ENCODE measurements around the gene MAML1. TPM values are rescaled to one million over a fixed set of nuclear protein-coding genes. Genes with fewer than 3 reads are reported as not detected.

MAML1 gene
- total and polyA plus RNA-seq, 2 donors (not counting 1 experiment from before 2014, with no cell fraction given): 6.4 to 7.5 TPM

DNA sequence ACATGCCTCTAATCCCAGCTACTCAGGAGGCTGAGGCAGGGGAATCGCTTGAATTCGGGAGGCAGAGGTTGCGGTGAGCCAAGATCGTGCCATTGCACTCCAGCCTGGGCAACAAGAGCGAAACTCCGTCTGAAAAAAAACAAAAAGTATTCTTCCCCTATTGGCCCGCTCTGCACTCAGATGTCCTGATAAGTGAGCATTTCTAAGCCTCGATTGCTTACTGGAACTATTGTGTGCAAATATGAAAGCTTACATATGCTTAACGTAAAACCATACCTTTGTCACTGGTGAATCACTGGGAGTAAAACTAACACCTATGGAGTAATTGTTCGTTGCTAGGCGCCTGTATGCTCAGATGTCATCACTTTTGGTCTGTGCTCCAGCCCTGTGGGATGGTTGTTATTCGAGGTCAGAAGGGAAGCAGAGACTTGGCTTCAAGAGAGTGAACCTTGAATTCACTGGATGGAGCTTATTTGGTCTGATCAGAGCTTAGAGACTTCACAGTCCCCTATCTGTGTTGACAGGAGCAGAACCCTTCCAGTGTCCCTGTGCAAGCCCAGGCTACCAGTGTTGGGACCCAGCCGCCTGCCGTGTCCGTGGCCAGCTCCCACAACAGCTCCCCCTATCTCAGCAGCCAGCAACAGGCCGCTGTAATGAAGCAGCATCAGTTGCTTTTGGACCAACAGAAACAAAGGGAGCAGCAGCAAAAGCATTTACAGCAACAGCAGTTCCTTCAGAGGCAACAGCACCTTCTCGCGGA, 35.9 kb downstream of the MAML1 start:
- Histone ChIP-seq H3K27ac (ENCODE audit: insufficient read depth, low read length) (no peak overlapping the region), H3K36me3 (ENCODE audit: control insufficient read depth, insufficient read depth, low read length) (peaks cover 19% of the 10 kb centered on the region)

DNA sequence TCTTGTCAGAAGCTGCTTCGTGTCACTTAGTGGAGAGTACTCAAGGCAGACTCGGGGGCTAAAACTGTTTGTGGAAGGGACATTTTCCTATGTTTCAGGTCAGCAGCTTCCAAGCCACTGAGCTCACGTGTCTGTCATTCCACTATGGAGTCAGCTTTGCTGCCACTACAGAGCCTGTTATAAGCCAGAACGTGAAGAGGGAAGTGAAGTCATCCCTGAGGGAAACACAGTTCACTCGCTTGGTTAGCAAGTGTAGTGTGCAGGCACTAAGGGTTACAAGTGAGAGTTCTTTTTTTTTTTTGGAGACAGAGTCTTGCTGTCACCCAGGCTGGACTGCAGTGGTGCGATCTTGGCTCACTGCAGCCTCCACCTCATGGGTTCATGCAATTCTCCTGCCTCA, 36.6 kb downstream of the MAML1 start:
- no peaks in the 10 kb centered on the region for H3K27me3 ChIP-seq (ENCODE audit: control insufficient read depth, insufficient read depth, low read length)
- H3K9ac ChIP-seq (ENCODE audit: insufficient read depth, low read length): no peak overlapping the region
- DNase-seq (ENCODE audit: low read depth in 2 of 2): no peak
- no peak overlapping the region for H3K27ac ChIP-seq (ENCODE audit: insufficient read depth, low read length)
- H3K36me3 ChIP-seq (ENCODE audit: control insufficient read depth, insufficient read depth, low read length): peaks cover 25% of the 10 kb centered on the region
- H2AFZ ChIP-seq (ENCODE audit: low read length): no peak overlapping the region
- TF ChIP-seq EZH2 (IDR thresholded peaks at IDR 0.05; ENCODE audit: low read length, missing control alignments): no peak
- TF ChIP-seq, protein P1, sequence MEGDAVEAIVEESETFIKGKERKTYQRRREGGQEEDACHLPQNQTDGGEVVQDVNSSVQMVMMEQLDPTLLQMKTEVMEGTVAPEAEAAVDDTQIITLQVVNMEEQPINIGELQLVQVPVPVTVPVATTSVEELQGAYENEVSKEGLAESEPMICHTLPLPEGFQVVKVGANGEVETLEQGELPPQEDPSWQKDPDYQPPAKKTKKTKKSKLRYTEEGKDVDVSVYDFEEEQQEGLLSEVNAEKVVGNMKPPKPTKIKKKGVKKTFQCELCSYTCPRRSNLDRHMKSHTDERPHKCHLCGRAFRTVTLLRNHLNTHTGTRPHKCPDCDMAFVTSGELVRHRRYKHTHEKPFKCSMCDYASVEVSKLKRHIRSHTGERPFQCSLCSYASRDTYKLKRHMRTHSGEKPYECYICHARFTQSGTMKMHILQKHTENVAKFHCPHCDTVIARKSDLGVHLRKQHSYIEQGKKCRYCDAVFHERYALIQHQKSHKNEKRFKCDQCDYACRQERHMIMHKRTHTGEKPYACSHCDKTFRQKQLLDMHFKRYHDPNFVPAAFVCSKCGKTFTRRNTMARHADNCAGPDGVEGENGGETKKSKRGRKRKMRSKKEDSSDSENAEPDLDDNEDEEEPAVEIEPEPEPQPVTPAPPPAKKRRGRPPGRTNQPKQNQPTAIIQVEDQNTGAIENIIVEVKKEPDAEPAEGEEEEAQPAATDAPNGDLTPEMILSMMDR (conservative IDR thresholded peaks at IDR 0.05 in 1 of 2, IDR thresholded peaks at IDR 0.05 in 1 of 2; ENCODE audit: low read depth in 1 of 2, low read length in 2 of 2): no peak
- H3K9me3 ChIP-seq (ENCODE audit: control insufficient read depth, insufficient read depth, low read depth, low read length): no peaks in the 10 kb centered on the region
- peaks cover 15% of the 10 kb centered on the region for H3K4me1 ChIP-seq (ENCODE audit: control insufficient read depth, extremely low read depth, insufficient read depth, low read length)
- no peaks in the 10 kb centered on the region for H4K20me1 ChIP-seq (ENCODE audit: control insufficient read depth, extremely low read depth, insufficient read depth, low read length)
- H3K79me2 ChIP-seq (ENCODE audit: control insufficient read depth, insufficient read depth, low read length): peaks cover 26% of the 10 kb centered on the region
- H3K4me2 ChIP-seq (ENCODE audit: extremely low read depth, insufficient read depth, low read length): no peak overlapping the region
- H3K4me3 ChIP-seq (replicated peaks in 1 of 4; ENCODE audit: control extremely low read depth in 1 of 4, insufficient read depth in 1 of 4, low read depth in 3 of 4, low read length in 4 of 4): no peak overlapping the region

More for the DNA sequence above, 35.9 kb downstream of the MAML1 start:
- Histone ChIP-seq H3K9me3 (ENCODE audit: control insufficient read depth, insufficient read depth, low read depth, low read length) (no peaks in the 10 kb centered on the region), H3K4me1 (ENCODE audit: control insufficient read depth, extremely low read depth, insufficient read depth, low read length) (peaks cover 23% of the 10 kb centered on the region), H4K20me1 (ENCODE audit: control insufficient read depth, extremely low read depth, insufficient read depth, low read length) (no peaks in the 10 kb centered on the region), H2AFZ (ENCODE audit: low read length) (no peak overlapping the region), H3K4me3 (replicated peaks in 1 of 4; ENCODE audit: control extremely low read depth in 1 of 4, insufficient read depth in 1 of 4, low read depth in 3 of 4, low read length in 4 of 4) (no peak overlapping the region), H3K9ac (ENCODE audit: insufficient read depth, low read length) (no peak overlapping the region), H3K27me3 (ENCODE audit: control insufficient read depth, insufficient read depth, low read length) (no peaks in the 10 kb centered on the region), H3K4me2 (ENCODE audit: extremely low read depth, insufficient read depth, low read length) (no peak overlapping the region), H3K79me2 (ENCODE audit: control insufficient read depth, insufficient read depth, low read length) (peaks cover 33% of the 10 kb centered on the region)
- peak in 1 of 2 donors; percentile 25 for DNase-seq (ENCODE audit: low read depth in 2 of 2)
- no peak for TF ChIP-seq EZH2 (IDR thresholded peaks at IDR 0.05; ENCODE audit: low read length, missing control alignments)
- TF ChIP-seq, protein P1 (conservative IDR thresholded peaks at IDR 0.05 in 1 of 2, IDR thresholded peaks at IDR 0.05 in 1 of 2; ENCODE audit: low read depth in 1 of 2, low read length in 2 of 2): peak in 1 of 2 donors; percentile 10

DNA sequence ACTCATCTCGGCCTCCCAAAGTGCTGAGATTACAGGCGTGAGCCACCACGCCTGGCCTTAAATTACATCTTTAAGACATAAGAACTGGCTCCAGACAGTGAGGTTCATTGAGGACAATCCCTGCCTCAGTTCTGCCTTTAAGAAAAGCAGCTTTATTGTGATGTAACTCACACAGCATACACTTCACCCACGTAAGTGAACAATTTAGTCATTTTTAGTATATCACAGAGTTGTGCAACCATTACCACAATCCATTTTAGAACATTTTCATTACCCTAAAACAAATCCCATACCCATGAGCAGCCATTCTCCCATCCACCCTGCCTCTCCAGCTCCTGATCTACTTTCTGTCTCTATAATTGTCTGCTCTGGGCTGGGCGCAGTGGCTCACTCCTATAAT, 37.2 kb downstream of the MAML1 start:
- Histone ChIP-seq H3K36me3 (ENCODE audit: control insufficient read depth, insufficient read depth, low read length) (peaks cover 25% of the 10 kb centered on the region), H4K20me1 (ENCODE audit: control insufficient read depth, extremely low read depth, insufficient read depth, low read length) (no peaks in the 10 kb centered on the region)

More for the DNA sequence above, 37.2 kb downstream of the MAML1 start:
- Histone ChIP-seq H3K4me1 (ENCODE audit: control insufficient read depth, extremely low read depth, insufficient read depth, low read length) (peaks cover 15% of the 10 kb centered on the region), H3K27ac (ENCODE audit: insufficient read depth, low read length) (no peak overlapping the region), H3K4me3 (replicated peaks in 1 of 4; ENCODE audit: control extremely low read depth in 1 of 4, insufficient read depth in 1 of 4, low read depth in 3 of 4, low read length in 4 of 4) (no peak overlapping the region), H2AFZ (ENCODE audit: low read length) (no peak overlapping the region), H3K27me3 (ENCODE audit: control insufficient read depth, insufficient read depth, low read length) (no peaks in the 10 kb centered on the region), H3K79me2 (ENCODE audit: control insufficient read depth, insufficient read depth, low read length) (peaks cover 24% of the 10 kb centered on the region), H3K4me2 (ENCODE audit: extremely low read depth, insufficient read depth, low read length) (no peak overlapping the region), H3K9me3 (ENCODE audit: control insufficient read depth, insufficient read depth, low read depth, low read length) (no peaks in the 10 kb centered on the region), H3K9ac (ENCODE audit: insufficient read depth, low read length) (no peak overlapping the region)
- no peak for DNase-seq (ENCODE audit: low read depth in 2 of 2)
- TF ChIP-seq EZH2 (IDR thresholded peaks at IDR 0.05; ENCODE audit: low read length, missing control alignments): no peak
- TF ChIP-seq, protein P1 (conservative IDR thresholded peaks at IDR 0.05 in 1 of 2, IDR thresholded peaks at IDR 0.05 in 1 of 2; ENCODE audit: low read depth in 1 of 2, low read length in 2 of 2): no peak
